SU-DHL-6 (cell line): ENCODE results near the gene ABCF1.

ENCODE experiments used
- H2AFZ ChIP-seq: fragments of 200-600 bp; sonication (generic); 2 replicates; pipeline ENCODE4 v1.6.1; 2014; ENCODE audit warnings: low read depth, mild to moderate bottlenecking, moderate library complexity, mixed read lengths, antibody characterized with exemption, low read length; ENCODE audit not compliant: severe bottlenecking
- H3F3A ChIP-seq: fragments of 200-600 bp; shearing (Covaris generic); 2 replicates; pipeline ENCODE4 v1.6.0; 2016; ENCODE audit warnings: antibody characterized with exemption, mild to moderate bottlenecking; ENCODE audit not compliant: insufficient read depth
- H3K27ac ChIP-seq: fragments of 200-600 bp; sonication (generic); 2 replicates; pipeline ENCODE4 v1.5.1; 2016; ENCODE audit warnings: low read depth, mild to moderate bottlenecking, low read length, moderate library complexity, mixed read lengths
- H3K27me3 ChIP-seq: fragments of 200-600 bp; sonication (generic), shearing (Covaris generic); 2 replicates; pipeline ENCODE4 v1.6.0; 2014; ENCODE audit warnings: mild to moderate bottlenecking, low read length
- H3K36me3 ChIP-seq: fragments of 200-600 bp; sonication (generic); 2 replicates; pipeline ENCODE4 v1.6.1; 2014; ENCODE audit warnings: mild to moderate bottlenecking, low read length, mixed read lengths
- H3K4me2 ChIP-seq: fragments of 300-600, 200-600 bp; shearing (Covaris generic), sonication (generic); 2 replicates; pipeline ENCODE4 v1.6.0; 2014; ENCODE audit warnings: low read length, low read depth, mild to moderate bottlenecking; ENCODE audit not compliant: poor library complexity, severe bottlenecking
- H3K4me3 ChIP-seq: fragments of 200-600 bp; sonication (generic); 2 replicates; pipeline ENCODE4 v1.5.1; 2014; ENCODE audit warnings: antibody characterized with exemption, low read length, mild to moderate bottlenecking, mixed read lengths; ENCODE audit not compliant: insufficient read depth, poor library complexity, severe bottlenecking
- H3K79me2 ChIP-seq: fragments of 200-600 bp; sonication (generic); 2 replicates; pipeline ENCODE4 v1.6.1; 2014; ENCODE audit warnings: mild to moderate bottlenecking, low read length, moderate library complexity; ENCODE audit not compliant: insufficient read depth
- H3K9ac ChIP-seq: fragments of 200-600 bp; sonication (generic); 2 replicates; pipeline ENCODE4 v1.7.0; 2014; ENCODE audit warnings: mild to moderate bottlenecking, low read length
- H3K9me2 ChIP-seq: fragments of 200-600 bp; sonication (generic); replicated peaks from 2 replicates; pipeline ENCODE4 v1.6.1; 2014; ENCODE audit warnings: low read length; ENCODE audit not compliant: insufficient read depth
- H3K9me3 ChIP-seq: fragments of 200-600 bp; sonication (generic); 2 replicates; pipeline ENCODE4 v1.6.1; 2014; ENCODE audit warnings: low read length, mixed read lengths; ENCODE audit not compliant: insufficient read depth
- H4K20me1 ChIP-seq: fragments of 200-600 bp; sonication (generic); 2 replicates; pipeline ENCODE4 v1.6.1; 2014; ENCODE audit warnings: low read depth, mild to moderate bottlenecking, antibody characterized with exemption, low read length, moderate library complexity, mixed read lengths
- CTCF ChIP-seq: fragments of 200-600 bp; sonication (generic); IDR thresholded peaks from one replicate; pipeline ENCODE4 v1.5.1; 2017; ENCODE audit warnings: antibody characterized with exemption, mild to moderate bottlenecking, low read length, moderate library complexity; ENCODE audit not compliant: insufficient read depth, poor library complexity, severe bottlenecking
- EZH2phosphoT487 ChIP-seq: fragments of 200-600 bp; sonication (generic), shearing (Covaris generic); conservative IDR thresholded peaks from 2 replicates; pipeline ENCODE4 v1.6.1; 2018; ENCODE audit warnings: mild to moderate bottlenecking, antibody characterized with exemption, low read length, moderate library complexity, mixed read lengths

The ABCF1 gene

GRCh38 chr6:30618270-30618797, 47.1 kb downstream of the ABCF1 start:
- H3F3A ChIP-seq = peaks cover 40% of the 10 kb centered on the region
- H3K79me2 ChIP-seq = peaks cover 47% of the 10 kb centered on the region
- H3K4me3 ChIP-seq = peak overlapping the region; percentile 75
- H3K36me3 ChIP-seq = peaks cover 31% of the 10 kb centered on the region
- H3K4me2 ChIP-seq = peak overlapping the region; percentile 86
- H3K9me3 ChIP-seq = no peaks in the 10 kb centered on the region
- peak overlapping the region; percentile 85 for H3K27ac ChIP-seq
- no peaks in the 10 kb centered on the region for H3K27me3 ChIP-seq
- no peaks in the 10 kb centered on the region for H3K9me2 ChIP-seq
- no peaks in the 10 kb centered on the region for H4K20me1 ChIP-seq
- TF ChIP-seq CTCF = no peak
- TF ChIP-seq EZH2phosphoT487 = no peak
- H3K9ac ChIP-seq = peak overlapping the region; percentile 93
- H2AFZ ChIP-seq = peak overlapping the region; percentile 5

GRCh38 chr6:30619561-30619960, 48.3 kb downstream of the ABCF1 start:
- no peak overlapping the region for H3K27ac ChIP-seq
- no peaks in the 10 kb centered on the region for H3K27me3 ChIP-seq
- peaks cover 35% of the 10 kb centered on the region for H3K79me2 ChIP-seq
- peak overlapping the region; percentile 93; the same call in 1 of the 2 replicates for H3K9ac ChIP-seq
- peaks cover 34% of the 10 kb centered on the region for H3F3A ChIP-seq
- H3K4me3 ChIP-seq = no peak overlapping the region
- no peaks in the 10 kb centered on the region for H3K9me2 ChIP-seq
- no peak for TF ChIP-seq CTCF
- no peak for TF ChIP-seq EZH2phosphoT487
- no peak overlapping the region for H2AFZ ChIP-seq
- H3K9me3 ChIP-seq = no peaks in the 10 kb centered on the region
- H3K36me3 ChIP-seq = peaks cover 34% of the 10 kb centered on the region
- H4K20me1 ChIP-seq = no peaks in the 10 kb centered on the region
- peak overlapping the region; percentile 86 for H3K4me2 ChIP-seq

- Histone ChIP-seq H3K9me3 (no peaks in the 10 kb centered on the region), H3K27ac (no peak overlapping the region), H4K20me1 (no peaks in the 10 kb centered on the region), H2AFZ (no peak overlapping the region), H3K9ac (no peak overlapping the region), H3K27me3 (no peaks in the 10 kb centered on the region), H3K9me2 (no peaks in the 10 kb centered on the region), H3K4me2 (no peak overlapping the region), H3K4me3 (no peak overlapping the region), H3K79me2 (no peaks in the 10 kb centered on the region), H3K36me3 (peaks cover 22% of the 10 kb centered on the region; the same call in 1 of the 2 replicates), H3F3A (peaks cover 30% of the 10 kb centered on the region)
- TF ChIP-seq CTCF = no peak
Measured at GRCh38 chr6:30625511-30625910, 54.3 kb downstream of the ABCF1 start.
